HG03045 (cell line): ENCODE data around the gene TTYH1.

ENCODE experiments used
- ATAC-seq: cut with Tn5 transposase; IDR thresholded peaks from one replicate; pipeline ENCODE4 v1.9.1; 2021; ENCODE audit warnings: mild to moderate bottlenecking, moderate library complexity; ENCODE audit not compliant: unreplicated experiment

Gene TTYH1

GRCh38 chr19:54421169-54421516 lies 5.9 kb downstream of the TTYH1 start:
- no peak for ATAC-seq

DNA sequence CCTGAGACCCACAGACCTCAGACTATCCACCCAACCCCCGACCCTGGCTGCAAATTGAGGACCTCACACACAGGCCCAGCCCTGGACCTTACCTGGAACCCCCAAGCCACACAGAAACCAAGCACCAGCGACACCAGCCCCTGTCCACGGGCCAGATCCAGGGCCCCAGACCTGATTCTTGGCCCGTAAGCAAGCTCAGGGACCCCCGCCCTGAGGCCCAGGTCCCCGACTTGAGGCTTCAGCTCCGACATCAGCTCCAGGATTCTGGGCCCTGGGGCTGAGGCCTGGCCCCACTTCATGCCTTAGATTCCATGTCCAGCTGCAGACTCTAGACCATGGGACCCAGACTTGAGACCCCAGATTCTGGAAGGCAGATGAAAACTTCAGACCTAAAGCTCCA lies 6.3 kb downstream of the TTYH1 start:
- ATAC-seq, result no peak

DNA sequence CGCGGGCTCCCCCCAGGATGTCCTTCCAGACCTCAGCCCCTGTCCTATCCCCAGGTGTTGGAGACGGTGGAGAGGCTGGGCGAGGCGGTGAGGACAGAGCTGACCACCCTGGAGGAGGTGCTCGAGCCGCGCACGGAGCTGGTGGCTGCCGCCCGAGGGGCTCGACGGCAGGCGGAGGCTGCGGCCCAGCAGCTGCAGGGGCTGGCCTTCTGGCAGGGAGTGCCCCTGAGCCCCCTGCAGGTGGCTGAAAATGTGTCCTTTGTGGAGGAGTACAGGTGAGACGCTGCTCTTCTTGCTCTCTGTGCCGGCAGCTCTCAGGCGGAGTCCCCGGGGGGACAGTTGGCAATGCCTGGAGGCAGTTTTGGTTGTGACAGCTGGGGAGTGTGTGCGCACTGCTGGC lies 6.9 kb downstream of the TTYH1 start:
- ATAC-seq, result no peak

DNA sequence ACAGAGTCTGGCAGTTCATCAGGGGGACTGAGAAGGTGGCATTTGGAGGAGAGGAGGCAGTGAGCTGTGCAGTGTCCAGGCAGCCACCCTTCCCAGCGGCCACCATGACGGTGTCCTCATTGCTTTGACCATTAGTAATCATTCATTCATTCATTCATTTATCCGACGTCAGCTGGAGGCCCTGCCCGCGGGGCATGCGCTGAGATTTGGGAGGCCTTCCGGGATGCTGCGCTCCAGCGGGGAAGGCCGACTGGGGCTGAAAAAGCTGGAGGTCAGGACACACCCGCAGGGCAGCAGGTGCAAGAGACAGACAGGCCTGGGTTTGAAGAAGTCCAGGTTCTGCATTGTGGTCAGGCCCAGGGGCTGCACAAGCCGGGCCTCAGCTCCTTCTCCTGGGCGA lies 8.9 kb downstream of the TTYH1 start:
- ATAC-seq, result no peak

GRCh38 chr19:54424660-54425381 lies 9.6 kb downstream of the TTYH1 start:
- ATAC-seq, result no peak

DNA sequence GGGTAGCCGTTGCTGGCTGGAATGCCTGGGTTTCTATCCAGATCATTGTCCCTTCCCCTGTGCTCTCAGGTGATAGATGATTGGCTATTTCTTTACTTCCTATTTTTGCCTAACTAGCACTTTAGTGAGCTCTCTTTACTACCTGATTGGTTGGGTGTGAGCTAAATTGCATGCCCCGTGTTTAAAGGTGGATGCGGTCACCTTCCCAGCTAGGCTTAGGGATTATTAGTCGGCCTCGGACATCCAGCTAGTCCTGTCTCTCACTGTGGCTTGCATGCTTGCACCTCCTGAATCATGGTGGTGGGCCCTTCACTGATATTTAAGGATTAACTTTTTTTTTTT lies 10.1 kb downstream of the TTYH1 start:
- no peak for ATAC-seq

GRCh38 chr19:54426291-54426931 lies 11.1 kb downstream of the TTYH1 start:
- no peak for ATAC-seq

DNA sequence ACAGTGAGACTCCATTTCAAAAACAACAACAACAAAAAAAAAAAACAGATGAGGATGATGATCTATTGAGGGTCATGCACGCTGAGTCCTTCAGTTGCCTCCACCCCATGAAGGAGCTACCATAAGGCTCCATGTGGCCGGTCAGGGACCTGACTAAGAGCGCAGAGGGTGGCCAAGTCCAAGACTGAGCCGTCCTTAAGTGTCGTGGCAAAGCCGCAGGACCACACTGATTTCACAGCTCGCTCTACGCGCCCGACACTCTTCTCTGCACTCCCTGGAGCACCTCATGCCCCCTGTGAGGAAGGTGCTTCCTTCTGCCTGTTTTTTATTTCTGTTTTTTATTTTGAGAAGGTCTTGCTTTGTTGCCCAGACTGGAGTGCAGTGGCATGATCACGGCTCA lies 12.3 kb downstream of the TTYH1 start:
- ATAC-seq, result no peak

DNA sequence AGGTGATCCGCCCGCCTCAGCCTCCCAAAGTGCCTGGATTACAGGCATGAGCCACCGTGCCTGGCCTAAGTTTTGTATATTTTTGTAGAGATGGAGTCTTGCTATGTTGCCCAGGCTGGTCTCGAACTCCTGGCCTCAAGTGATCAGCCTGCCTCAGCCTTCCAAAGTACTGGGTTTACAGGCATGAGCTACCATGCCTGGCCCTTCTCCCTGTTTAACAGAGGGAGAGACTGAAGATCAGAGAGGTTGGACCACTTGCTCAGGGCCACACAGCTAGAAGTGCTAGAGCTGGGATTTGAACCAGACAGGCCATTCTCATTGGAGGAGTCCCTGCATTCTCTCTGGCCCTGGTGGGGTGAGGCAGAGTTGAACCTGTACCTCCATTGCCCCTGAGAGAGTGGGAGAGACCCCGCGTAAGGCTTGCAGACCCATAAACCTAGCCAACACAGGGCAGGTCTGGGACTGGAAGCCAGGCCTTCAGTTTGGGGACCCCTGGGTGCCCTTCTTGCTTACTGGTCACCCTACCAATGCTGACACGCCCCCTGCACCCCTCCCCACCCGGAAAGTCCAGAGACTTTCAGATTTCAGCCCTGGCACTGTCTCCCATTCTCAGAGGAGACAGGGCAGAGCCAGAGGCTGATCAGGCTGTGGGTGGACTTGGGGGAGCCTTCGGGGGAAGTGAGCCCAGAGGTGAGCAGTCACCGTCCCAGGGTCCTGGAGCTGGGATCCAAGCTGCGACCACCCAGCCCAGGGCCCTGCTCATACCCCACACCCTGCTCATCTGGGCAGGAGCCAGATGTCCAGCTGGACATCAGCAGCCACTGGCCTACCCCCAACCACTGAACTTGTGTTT lies 13.3 kb downstream of the TTYH1 start:
- no peak for ATAC-seq

DNA sequence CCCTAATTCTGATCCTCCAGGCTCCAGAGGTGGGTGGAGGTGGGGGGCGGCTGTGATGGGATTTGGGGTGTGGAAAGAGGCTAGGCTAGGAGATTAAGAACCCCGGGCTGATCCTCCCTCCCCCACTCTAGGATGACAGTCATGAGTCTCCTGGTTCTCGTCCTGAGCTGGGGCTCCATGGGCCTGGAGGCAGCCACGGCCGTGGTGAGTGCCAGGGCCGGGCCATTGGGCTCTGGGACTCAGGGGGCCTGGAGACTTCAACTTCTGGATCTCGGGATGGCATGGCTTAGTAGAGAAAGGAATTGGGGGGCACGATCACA lies 13.9 kb downstream of the TTYH1 start:
- ATAC-seq, result no peak

DNA sequence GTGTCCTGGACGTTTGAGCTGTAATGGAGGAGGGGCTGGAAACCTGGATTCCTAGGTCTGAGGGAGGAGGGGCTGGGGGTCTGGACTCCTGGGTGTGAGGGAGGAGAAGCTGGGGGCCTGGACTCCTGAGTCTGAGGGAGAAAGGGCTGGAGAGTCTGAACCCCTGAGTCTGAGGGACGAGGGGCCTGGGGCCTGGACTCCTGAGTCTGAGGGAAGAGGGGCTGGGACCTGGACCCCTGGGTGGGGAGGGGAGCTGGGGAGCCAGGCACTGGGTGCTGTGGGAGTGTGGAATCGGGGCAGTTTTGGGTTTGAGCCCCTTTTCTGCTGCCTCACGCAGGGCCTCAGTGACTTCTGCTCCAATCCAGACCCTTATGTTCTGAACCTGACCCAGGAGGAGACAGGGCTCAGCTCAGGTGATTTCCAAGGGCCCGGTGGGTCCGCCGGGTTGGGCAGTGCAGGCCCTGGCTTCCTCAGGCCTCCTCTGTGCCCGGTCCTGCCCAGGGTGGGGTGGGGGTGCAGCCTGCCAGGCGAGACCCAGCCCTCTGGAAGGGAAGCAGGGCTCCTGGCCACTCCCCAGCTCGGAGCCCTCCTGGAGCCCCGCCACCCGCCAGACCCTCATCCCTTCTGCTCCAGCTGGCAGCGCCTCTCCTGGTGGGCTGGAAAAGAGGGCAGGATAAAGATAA lies 14.4 kb downstream of the TTYH1 start:
- no peak for ATAC-seq

DNA sequence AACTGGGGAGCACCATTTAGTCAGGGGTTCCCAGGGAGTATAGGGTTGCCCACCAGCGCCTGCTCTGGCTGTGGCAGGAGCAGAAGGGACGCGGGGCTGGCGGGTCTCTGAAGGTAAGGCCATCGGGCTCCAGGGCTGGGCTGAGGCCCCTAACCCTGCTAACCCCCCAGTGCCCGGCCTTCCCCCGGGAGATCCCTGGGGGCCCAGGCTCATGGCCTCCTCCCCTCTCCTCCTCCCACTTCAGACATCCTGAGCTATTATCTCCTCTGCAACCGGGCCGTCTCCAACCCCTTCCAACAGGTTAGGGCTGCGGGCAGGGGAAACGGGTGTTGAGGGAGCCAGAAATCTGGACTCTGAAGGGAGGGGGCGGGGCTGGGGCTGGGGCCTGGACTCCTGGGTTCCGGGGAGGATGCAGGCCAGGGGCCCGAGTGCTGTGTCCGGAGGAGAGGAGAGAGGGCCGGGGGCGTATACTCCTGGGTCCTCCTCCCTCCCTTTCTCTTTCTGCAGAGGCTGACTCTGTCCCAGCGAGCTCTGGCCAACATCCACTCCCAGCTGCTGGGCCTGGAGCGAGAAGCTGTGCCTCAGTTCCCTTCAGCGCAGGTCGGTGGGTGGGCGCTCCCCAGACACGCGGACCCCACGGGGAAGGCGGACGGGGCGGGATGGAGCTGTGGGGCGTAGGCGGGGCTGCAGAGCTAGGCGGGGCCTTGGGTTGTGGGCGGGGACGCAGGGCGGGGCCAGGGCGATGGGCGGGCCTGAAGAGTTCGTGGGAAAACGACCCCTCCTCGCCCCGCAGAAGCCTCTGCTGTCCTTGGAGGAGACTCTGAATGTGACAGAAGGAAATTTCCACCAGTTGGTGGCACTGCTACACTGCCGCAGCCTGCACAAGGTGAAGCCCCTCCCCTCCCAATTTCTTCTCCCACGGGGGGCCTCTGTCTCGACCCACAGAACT lies 15.3 kb downstream of the TTYH1 start:
- ATAC-seq, result no peak

- no peak for ATAC-seq
These were observed 16.1 kb downstream of the TTYH1 start for GRCh38 chr19:54431255-54431838.

GRCh38 chr19:54432144-54432738 lies 17.0 kb downstream of the TTYH1 start:
- no peak for ATAC-seq

GRCh38 chr19:54433697-54434096 lies 18.4 kb downstream of the TTYH1 start:
- ATAC-seq, result no peak

DNA sequence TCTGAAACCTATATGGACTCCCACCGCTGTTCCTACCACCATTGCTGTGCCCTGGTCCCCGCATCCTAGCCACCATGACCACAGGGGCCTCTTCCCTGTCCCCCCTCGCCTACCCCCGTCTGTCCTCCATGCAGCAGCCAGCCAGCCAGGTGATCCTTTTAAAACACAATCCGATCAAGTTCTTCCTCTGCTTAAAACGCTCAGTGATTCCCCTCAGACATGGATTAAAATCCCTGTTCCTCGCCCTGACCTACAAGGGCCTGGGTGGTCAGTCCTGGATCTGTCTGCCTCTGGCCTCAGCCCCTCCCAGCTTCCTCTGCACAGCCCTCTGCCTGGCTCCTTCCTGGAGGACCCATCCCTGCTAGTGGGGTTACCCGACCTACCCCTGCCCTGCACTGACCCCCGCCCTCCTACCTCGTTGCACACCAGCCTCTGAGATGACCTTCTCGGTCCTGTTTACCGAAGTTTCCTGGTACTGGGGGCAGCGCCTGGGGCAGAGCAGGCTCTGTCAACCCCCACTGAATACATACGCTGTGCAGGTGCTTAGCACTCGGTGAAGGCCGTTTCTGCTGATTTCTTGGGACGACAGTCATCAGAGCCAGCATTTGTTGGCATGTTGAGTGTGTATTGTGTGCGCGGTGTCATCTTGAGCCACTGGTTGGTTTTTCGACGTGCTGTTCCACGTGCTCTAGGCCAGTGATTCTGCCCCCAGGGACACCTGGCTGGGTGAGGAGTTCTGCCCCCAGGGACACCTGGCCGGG lies 19.0 kb downstream of the TTYH1 start:
- ATAC-seq, result no peak

DNA sequence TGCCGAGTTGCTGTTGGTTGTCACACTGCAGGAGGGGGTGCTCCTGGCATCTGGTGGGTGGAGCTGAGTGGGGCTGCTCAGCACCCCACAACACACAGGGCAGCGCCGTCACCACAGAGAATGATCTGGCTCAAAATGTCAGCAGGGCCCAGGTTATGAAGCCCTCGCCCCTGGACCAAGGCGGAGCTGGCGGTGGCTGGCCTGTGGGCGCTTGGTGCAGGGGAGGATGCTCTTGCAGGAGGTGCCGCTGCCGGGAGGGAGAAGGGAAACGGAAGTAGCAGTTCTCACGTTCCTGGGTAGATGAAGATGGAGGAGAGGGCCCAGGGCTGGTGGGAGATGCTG lies 19.6 kb downstream of the TTYH1 start:
- no peak for ATAC-seq

GRCh38 chr19:54435551-54436016 lies 20.3 kb downstream of the TTYH1 start:
- no peak for ATAC-seq

- no peak for ATAC-seq
These were observed 20.8 kb downstream of the TTYH1 start for GRCh38 chr19:54436031-54436523.
